Measurements from ENCODE around the gene FAM98A. TPM values are rescaled to one million over a fixed set of nuclear protein-coding genes. Genes with fewer than 3 reads are reported as not detected.

FAM98A gene
- total and polyA plus RNA-seq, 9 of the 15 experiments (the other 6 are each of a cell fraction or from before 2014, with no cell fraction given): 16.5 to 238 (median 44.6) TPM

GRCh38 chr2:33552758-33553461 is 46.2 kb downstream of the FAM98A start:
- POLR2A ChIA-PET: no interaction called here

More at GRCh38 chr2:33552758-33553461, 46.2 kb downstream of the FAM98A start:
- Histone ChIP-seq H3K9ac (ENCODE audit: insufficient read depth in 1 of 2, low read depth in 2 of 2, low read length in 2 of 2) (no peak overlapping the region), H3K4me1 (replicated peaks in 1 of 2; ENCODE audit: control insufficient read depth in 2 of 2, insufficient read depth in 2 of 2, low read length in 2 of 2) (no peaks in the 10 kb centered on the region), H4K20me1 (replicated peaks; ENCODE audit: control insufficient read depth, insufficient read depth, low read length) (no peaks in the 10 kb centered on the region), H3K27me3 (ENCODE audit: control insufficient read depth in 2 of 2, insufficient read depth in 2 of 2, low read length in 2 of 2) (peaks cover 5 to 9% of the 10 kb centered on the region in 2 experiments; a peak in 3 of 5 replicates), H2AFZ (ENCODE audit: low read depth, low read length) (no peak overlapping the region), H3K79me2 (ENCODE audit: control insufficient read depth, insufficient read depth, low read length) (no peaks in the 10 kb centered on the region), H3K4me2 (ENCODE audit: insufficient read depth, low read length) (no peak overlapping the region), H3K36me3 (ENCODE audit: control insufficient read depth, insufficient read depth, low read length) (no peaks in the 10 kb centered on the region), H3K4me3 (no peak overlapping the region), H3K9me3 (replicated peaks; ENCODE audit: control insufficient read depth, insufficient read depth, low read depth, low read length) (no peaks in the 10 kb centered on the region), H3K9me1 (ENCODE audit: control insufficient read depth, insufficient read depth, low read length) (no peaks in the 10 kb centered on the region), H3K27ac (ENCODE audit: extremely low read depth, low read depth, low read length) (no peak overlapping the region)
- FAIRE-seq (no peak), ATAC-seq (no peak), DNase-seq (ENCODE audit: extremely low read depth in 1 of 4, low spot score in 3 of 4) (no peak)
- TF ChIP-seq, protein P1, sequence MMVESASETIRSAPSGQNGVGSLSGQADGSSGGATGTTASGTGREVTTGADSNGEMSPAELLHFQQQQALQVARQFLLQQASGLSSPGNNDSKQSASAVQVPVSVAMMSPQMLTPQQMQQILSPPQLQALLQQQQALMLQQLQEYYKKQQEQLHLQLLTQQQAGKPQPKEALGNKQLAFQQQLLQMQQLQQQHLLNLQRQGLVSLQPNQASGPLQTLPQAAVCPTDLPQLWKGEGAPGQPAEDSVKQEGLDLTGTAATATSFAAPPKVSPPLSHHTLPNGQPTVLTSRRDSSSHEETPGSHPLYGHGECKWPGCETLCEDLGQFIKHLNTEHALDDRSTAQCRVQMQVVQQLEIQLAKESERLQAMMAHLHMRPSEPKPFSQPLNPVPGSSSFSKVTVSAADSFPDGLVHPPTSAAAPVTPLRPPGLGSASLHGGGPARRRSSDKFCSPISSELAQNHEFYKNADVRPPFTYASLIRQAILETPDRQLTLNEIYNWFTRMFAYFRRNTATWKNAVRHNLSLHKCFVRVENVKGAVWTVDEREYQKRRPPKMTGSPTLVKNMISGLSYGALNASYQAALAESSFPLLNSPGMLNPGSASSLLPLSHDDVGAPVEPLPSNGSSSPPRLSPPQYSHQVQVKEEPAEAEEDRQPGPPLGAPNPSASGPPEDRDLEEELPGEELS (CRISPR knock-in tag; IDR thresholded peaks at IDR 0.05; ENCODE audit: borderline replicate concordance): no peak
- TF ChIP-seq FOSL1 (tag; conservative IDR thresholded peaks at IDR 0.05): peak; percentile 38; the same call in 1 of the 2 replicates
- no peak for TF ChIP-seq ZNF785 (CRISPR knock-in tag; IDR thresholded peaks at IDR 0.05)
- peak; percentile 20; the same call in 1 of the 2 replicates for TF ChIP-seq ESRRA (IDR thresholded peaks at IDR 0.05; ENCODE audit: borderline replicate concordance, low read depth)
- no peak for TF ChIP-seq TAF1 (IDR thresholded peaks at IDR 0.05; ENCODE audit: control insufficient read depth, extremely low read depth, insufficient read depth, low read length, severe bottlenecking)
- in situ Hi-C loops (cut with MboI) (no loop called here), intact Hi-C loops (cut with micrococcal nuclease) (no loop called here)
- no TSS peak for BruUV-seq (replicated peaks)
- CTCF ChIA-PET (ENCODE audit: low intra/inter-chr PET ratio): no interaction called here
- 0% methylated on average over 1 of the region's 1 CpG for WGBS (ENCODE audit: insufficient coverage, low coverage, missing lambda C conversion rate)
